Measurements from ENCODE around the gene PPIL4.
A peak's percentile ranks its signal among the peaks of the same experiment; 100 is the strongest.
"Not testable (repeated sequence)": the region's sequence is repeated elsewhere in the genome, so short reads cannot be mapped to it uniquely, and the experiment has no call there.

Gene PPIL4

DNA sequence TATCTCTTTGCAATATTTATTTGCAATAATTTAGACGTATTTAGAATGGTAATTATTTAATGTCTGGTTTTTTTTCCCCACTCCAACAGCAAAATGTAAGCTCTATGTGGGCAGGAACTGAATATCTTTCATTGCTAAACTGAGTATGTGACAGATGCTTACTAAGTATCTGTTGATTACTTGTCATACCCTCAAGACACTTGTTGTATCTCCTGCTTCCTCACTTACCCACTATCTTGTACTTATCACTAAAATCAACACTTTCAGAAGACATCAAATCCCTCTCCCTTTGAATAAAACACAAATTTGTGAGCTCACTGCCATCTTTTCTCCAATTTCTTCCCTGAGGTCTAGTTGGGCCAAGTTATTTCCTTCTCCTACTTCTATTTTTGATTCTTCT lies 30.3 kb downstream of the PPIL4 start:
- no peak for DNase-seq (ENCODE audit: low spot score)

DNA sequence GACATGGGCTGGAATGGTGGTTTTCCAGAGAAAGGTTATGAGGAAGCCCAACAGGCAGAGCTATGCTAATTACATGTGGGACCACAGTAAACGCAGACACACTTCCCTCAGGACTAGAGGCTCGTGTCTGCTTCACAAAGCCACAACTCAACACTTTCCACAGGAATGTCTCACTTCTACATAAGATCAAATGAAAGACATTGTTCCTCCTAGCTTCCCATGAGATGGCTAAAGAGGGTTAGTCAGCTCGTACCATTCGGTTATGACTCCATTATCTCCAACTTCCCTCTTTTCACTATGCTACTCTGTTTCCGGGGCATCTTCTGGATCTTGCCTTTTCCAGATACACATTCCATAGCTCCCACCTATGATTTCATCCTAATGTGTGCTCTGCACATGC lies 31.9 kb downstream of the PPIL4 start:
- DNase-seq (ENCODE audit: low spot score), result no peak

DNA sequence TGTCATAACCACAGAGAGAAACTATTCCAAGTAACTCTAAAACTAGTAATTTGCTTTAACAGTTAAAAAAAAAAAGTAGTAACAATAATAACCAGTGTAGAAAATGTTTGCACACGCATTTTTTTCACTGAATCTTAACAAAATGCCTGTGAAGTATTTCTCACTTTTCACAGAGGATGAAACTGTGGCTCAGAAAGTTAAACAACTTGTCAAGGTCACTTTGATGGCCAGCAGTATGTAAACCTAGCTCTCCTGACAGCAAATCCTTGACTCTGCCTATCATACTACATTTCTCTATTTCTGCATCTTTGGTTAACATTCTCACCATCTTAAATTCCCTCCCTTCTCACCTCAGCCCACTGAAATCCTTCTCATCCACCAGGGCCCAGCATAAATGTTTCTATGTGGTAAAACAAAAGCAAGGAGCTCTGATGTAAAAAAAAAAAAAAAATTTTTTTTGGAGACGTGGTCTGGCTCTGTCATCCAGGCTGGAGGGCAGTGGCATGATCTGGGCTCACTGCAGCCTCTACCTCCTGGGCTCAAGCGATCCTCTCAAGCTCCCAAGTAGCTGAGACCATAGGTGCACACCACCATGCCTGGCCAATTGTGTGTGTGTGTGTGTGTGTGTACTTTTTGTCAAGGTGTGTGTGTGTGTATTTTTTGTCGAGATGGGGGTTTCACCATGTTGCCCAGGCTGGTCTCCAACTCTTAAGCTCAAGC lies 34.9 kb downstream of the PPIL4 start:
- DNase-seq (ENCODE audit: low spot score), result no peak

DNA sequence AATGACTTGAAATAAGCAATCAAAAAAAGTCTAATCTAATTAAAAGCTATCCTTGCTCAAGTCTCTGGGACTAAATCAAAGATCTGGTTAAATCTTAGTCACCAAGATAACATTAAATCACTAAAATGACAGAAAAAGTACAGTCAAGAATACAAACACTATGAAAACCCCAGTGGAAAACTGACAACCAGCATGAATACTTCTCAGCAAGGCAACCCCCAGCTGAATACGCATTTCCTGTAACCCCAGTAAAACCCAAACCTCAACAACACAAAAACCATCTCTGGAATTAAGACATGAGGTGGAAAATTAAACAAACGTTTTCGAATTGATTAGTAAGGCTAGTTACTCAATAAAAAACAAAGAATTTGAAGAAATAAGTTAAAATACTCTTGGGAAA lies 37.4 kb downstream of the PPIL4 start:
- no peak for DNase-seq (ENCODE audit: low spot score)

DNA sequence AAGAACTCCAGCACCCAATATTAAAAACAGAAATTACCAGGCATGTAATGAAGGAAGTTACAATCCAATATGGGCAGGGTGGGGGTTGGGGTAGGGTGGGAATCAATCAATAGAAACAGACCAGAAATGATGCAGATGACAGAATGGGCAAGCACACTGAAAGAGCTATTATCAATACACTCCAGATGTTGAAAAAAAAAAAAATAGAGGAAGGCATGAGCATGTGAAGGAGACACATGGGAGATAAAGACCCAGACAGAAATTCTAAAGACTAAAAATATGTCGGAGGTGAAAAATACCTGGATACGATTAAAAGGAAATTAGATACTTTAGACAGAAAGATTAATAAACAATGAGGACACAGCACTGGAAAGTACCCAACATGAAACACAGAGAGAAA lies 42.0 kb downstream of the PPIL4 start:
- no peak for DNase-seq (ENCODE audit: low spot score)

DNA sequence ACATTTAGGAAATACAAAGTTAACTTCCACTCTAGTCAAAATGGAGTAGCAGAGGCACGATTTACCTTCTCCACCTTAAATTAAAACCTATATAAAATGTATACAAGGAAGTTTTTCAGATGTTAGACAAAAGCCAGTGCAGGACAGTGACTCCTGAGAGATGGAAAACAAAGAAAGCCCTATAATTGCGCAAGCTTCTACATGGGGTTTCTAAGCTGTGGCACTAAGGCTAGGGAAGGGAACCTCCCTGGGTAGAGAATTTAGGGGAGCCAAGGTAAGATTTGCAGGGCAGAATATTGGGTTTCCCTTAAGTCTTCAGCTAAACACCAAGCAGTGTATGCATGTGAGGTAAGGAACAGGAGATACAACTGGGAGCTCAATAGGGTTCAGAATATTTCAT lies 42.6 kb downstream of the PPIL4 start:
- no peak for DNase-seq (ENCODE audit: low spot score)

DNA sequence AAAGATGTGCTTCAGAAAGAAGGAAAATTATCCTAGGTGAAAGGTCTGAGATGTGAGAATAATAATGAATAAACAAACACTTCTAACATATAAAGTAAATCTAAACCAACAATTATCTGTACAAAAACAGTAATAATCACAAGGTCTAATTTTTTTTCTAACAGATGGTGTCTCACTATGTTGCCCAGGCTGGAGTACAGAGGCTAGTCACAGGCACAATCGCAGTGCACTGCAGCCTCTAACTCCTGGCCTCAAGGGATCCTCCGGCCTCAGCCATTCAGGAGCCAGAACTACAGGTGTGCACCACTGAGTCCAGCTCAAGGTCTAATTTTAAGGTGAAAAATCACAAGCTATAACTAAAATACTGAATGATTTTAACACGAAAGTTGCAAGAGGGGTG lies 44.1 kb downstream of the PPIL4 start:
- DNase-seq (ENCODE audit: low spot score), result no peak

DNA sequence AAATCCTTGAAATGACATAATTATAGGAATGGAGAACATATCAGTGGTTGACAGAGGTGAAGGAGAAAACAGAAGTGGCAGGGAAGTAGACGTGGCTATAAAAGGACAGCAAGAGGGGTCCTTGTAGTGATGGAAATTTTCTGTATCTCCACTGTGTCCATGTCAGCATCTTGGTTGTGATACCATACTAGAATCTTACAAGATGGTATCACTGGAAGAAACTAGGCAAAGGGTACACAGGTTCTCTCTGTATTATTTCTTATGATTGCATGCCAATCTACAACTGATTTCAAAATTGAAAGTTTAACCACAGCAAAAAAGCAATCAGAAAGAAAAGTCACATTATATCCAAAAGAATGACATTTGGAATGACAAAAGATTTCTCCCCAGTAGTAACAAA lies 44.6 kb downstream of the PPIL4 start:
- DNase-seq (ENCODE audit: low spot score), result no peak

DNA sequence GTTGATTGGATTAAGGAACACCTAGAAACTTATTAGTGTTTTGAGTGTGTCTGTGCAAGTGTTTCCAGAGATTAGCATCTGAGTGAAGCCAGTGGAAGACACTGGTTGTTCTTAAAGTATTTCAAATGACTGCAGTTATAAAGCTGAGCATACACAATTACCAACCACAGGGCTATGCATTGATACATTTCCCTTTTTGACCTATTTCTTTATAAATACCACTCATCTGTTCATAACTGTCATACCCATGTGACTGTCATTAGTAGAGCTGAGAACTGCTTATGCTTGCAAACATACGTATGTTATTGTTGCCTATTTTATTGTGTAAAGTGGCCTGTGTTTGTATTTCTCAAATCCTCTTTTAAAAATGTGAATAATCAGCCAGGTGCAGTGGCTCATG lies 45.7 kb downstream of the PPIL4 start:
- DNase-seq (ENCODE audit: low spot score), result no peak

DNA sequence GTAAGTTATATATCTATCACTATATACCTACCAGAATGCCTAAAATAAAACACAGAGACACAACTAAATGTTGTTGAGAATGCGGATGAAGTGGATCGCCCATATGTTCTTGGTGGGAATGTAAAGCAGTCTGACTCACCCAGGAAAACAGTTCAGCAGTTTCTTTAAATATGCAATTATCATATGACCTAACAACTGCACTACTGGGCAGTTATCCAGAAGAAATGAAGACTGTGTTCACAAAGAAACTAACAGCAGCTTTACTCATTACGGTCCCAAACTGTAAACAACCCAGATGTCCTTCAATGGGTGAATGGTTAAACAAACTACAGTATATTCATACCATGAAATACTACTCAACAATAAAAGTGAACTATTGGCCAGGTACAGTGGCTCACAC lies 46.8 kb downstream of the PPIL4 start:
- DNase-seq (ENCODE audit: low spot score), result no peak

DNA sequence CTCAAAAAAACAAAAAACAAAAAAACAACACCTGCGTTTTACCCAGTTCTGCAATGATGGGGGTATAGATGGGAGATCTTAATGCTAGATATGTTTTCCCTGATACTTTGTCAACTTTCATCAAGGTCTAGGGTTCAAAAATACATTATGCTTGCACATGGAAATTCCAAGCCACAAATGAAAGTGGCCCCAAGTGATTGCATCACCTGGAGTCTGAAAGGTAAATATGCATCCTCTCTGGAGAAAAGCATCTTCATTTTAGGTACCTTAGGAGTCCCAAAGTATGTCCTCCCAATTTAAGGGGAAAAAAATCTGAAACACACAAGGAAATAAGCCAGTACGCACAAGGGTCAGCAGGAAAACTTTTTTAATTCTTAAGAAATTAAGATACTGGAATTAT lies 48.5 kb downstream of the PPIL4 start:
- no peak for DNase-seq (ENCODE audit: low spot score)

DNA sequence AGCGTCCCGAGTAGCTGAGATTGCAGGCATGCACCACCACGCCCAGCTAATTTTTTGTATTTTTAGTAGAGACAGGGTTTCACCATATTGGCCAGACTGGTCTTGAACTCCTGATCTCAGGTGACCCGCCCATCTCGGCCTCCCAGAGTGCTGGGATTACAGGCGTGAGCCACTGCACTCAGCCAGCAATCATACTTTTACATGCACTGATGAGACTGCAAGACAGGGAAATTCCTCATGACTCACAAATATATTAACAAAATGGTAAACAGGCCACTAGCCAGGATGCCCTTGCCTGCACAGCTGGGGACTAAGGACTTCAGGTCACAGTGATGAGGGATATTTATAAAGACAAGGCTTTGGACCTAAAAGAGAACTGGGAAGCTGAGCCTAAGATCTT lies 49.2 kb downstream of the PPIL4 start:
- DNase-seq (ENCODE audit: low spot score), result not testable (repeated sequence)

DNA sequence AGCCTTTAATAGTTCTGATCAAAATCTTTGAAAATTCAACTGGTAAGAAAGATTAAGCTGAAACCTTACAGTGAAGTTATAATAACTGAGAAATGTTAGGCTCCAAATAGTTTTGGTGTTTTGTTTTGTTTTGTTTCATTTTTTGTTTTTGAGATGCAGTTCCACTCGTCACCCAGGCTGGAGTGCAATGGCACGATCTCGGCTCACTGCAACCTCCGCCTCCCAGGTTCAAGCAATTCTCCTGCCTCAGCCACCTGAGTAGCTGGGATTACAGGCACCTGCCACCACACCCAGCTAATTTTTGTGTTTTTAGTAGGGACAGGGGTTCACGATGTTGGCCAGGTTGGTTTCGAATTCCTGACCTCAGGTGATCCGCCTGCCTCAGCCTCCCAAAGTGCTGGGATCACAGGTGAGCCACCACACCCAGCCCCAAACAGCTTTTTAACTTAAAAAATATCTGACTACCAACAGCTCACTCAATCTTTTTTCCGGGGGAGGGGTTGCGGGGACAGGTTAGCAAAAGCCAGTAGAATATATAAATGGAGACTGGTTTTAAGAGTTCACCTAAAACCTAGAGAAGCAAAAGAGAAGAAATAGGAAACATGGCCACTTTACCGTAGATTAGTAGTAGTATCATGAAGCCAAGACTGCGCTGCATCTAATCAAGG lies 50.4 kb downstream of the PPIL4 start:
- DNase-seq (ENCODE audit: low spot score), result not testable (repeated sequence)

DNA sequence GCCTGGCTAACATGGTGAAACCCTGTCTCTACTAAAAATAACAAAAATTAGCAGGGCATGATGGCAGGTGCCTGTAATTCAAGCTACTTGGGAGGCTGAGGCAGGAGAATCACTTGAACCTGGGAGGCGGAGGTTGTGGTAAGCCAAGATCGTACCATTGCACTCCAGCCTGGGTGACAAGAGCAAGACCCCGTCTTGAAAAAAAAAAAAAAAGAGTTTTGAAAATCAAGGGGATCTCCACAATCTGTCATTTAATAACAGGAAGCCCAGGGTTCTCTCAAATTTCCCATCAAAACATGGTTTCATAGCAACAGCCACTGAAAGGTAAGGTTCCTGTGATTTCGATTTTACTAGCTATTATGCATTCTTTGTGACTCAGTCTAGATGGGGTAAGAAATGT lies 51.0 kb downstream of the PPIL4 start:
- not testable (repeated sequence) for DNase-seq (ENCODE audit: low spot score)

DNA sequence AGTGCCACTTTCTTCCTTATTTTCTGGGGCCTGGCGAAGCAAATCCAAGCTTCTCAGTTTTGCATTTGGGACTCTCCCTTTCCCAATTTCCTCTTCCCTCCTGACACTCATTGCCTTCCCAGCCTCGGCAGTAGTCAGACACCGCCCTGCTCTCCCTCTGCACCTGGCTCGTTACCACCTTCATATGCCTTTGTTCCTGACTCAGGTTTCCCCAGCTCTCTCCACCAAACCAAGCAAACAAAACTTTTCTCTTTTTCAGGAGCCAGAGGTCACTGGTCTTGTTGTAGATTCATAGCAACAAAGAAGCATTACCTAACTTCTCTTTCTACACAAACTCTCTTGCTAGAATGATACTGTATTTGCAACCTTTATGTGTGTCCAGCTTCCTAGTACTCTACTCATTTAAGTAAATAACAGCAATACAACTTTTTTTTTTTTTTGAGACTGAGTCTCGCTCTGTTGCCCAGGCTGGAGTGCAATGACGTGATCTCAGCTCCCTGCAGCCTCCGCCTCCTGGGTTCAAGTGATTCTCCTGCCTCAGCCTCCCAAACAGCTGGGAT lies 52.0 kb downstream of the PPIL4 start:
- no peak for DNase-seq (ENCODE audit: low spot score)

DNA sequence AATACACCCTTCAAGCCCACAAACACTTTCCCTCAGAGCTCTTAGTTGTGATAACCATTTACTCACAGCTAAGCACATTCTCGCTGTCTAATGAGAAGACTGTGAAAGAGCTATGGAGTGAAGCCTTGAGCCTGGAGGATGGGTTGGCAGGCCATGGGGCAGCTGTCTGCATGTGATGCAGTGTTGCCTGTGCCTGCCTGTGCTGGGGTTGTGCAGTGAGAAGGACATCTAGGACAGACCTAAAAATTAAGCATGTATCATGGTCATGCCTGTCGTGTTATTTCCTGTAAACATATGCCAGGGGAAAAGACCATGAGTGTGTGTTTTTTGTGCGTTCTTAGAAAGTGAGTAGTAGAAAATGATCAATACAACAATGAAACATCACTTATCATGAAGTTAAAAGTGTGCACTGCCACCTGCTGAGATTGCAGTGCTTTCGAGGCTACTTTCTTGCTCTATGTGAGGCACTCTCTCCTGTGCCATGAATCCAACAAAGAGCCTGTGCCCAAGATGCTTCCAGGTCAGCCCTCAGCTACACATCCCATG lies 53.0 kb downstream of the PPIL4 start:
- no peak for DNase-seq (ENCODE audit: low spot score)

DNA sequence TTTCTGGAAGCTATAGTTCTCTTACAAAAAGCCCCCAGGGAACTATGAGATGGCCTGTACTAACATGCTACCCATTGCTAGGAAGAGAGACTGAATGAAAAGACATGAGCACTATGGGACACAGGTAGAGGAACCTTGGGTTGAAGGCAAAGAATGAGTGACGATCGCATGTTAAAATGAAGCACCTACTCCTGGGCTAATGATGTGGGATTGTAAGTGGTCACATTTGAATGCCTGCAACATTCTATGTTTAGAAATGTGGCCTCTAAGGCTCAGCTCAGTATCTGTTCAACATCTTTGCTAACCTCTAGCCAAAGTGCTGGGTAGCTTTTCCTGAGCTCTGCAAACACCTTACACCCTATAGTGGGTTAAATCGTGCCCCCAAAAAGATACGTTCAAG lies 55.9 kb downstream of the PPIL4 start:
- no peak for DNase-seq (ENCODE audit: low spot score)

DNA sequence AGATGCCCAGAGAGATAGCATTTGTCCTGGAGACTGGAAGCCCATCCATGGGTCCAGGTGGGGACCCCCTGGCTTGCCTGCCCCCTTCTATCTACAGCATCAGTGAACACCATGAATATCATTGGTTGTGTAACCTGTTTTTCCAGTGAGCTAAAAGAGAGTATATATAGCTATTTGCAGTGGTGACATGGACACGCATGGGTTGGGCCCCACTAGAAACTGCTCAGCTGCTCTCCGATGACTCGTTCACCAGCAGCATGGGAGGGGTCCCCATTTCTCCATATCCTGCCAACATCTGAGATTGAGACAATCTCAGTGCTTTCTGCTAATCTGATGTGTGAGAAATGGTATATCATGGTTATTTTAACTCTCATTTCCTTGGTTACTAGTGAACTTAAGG lies 57.0 kb downstream of the PPIL4 start:
- no peak for DNase-seq (ENCODE audit: low spot score)

DNA sequence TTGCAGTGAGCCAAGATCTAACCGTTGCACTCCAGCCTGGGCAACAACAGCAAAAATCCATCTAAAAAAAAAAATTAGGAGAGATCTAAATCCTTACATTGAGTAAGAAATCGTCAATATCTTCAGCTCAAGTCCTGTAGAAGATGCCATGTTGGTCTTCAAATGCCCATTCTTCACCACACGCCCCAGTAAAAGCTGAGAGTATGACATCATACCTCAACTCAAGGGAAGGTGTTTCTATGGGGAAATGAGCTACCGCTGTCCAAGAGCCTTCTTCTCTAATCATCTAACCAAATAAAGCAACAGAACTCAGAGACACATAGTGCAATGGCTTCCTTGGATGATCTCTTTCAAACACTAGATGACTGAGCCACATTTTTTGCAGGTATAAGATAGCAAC lies 58.5 kb downstream of the PPIL4 start:
- DNase-seq (ENCODE audit: low spot score), result no peak

DNA sequence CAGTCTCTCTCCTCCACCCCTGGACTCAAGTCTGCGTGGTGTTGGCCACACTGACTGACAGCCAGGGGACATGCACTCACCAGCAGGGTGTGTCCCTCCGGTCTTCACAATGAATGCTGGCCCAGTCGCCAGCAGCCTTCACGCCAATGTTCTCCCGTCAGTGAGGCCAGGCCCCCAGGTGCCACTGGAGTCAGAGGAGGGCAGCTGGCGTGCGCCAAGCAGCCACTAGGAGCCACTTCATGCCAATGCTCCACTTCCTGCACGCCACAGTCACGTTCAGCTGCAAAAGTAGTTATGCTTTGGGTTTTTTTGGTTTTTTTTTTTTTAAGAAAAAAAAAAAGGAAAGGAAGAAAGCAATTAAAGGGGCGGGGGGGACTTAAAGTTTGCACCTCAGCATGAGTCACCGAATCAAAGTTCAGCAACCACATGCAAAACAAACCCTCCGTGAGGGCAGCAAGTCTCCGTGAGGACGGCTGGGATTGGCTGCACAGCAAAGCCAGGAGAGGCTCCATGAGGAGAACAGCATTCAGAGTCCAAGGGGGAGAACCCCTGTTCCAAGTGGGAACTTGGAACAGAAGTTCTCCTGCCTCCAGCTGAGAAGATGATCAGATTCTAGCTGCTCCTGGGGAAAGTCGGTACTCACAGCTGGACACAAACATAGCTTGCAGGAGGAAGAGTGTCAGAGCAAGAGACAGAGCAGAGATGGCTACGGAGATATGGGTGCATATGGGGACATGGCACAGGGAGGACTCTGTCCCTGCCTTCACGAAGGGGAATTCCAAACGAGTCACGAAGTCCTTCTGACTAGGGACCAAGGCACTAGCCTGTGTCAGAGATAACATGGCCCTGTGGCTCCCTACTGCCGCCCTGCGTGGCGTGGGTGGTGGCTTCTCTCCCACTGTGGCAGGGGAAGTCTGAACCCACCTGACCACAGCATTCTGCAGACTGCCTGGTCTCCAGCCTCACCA lies 60.8 kb downstream of the PPIL4 start, which contains the start of gene ZC3H12D:
ZC3H12D (minus strand) TSS at position 282 of the 968 bp plus-strand sequence. CDS start 10,471 bp downstream, outside the sequence.
- peak; percentile 87 for DNase-seq (ENCODE audit: low spot score)

DNA sequence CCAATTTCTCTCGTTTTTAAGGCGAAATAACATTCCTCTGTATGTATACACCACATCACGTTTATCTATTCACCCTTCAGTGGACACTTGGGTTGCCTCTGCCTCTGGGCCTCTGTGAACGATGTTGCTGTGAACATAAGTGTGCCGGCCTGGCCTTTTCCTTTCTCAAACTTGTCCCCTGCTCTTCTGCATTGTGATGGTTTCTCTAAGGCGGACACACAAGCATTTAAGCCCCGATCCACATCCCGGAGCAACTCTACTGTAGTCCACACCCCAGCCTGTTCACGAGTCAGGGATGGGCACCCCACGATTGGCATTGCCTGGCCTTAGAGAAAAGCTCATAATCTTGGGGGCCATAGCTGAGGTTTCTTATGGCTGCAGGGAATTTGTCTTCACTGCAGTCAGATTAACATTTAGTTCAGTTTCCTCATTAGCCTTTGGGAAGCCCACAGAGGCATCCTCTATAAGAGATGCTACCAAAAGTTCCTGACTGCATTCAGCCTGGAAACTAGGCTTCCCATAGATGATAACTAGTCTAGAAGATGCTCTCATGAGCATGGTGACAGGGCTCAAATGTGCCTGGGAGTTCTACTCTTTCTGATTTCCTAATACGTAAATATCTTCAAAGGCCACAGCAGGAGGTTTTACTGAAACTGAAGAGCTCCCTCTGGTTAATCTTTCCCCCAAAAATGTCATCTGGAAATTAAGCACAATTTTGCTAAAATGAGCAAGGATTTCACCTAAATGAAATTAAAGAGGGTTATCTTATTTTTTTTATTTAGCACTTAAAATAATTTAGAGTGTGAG lies 61.8 kb downstream of the PPIL4 start:
- DNase-seq (ENCODE audit: low spot score), result no peak

Measured in HuH-7 (cell line).